H4 (cell line): ENCODE results near the gene CNTNAP2. TPM values are rescaled to one million over a fixed set of nuclear protein-coding genes. Genes with fewer than 3 reads are reported as not detected.
"Not testable (repeated sequence)": the region's sequence is repeated elsewhere in the genome, so short reads cannot be mapped to it uniquely, and the experiment has no call there.

Experiments
- DNase-seq: peaks from one replicate; pipeline ENCODE4 v3.0.0-alpha.2; 2015; ENCODE audit warnings: low spot score
- total RNA-seq: library from RNA; depleted of rRNA; stranded (reverse); fragments of >200 nt; shearing (Covaris generic); gene quantifications from 2 replicates; pipeline ENCODE4 v1.2.3, GENCODE V29; 2014

Gene CNTNAP2
- total RNA-seq, 1 experiment from 2014 or later, result 1.7 TPM

DNA sequence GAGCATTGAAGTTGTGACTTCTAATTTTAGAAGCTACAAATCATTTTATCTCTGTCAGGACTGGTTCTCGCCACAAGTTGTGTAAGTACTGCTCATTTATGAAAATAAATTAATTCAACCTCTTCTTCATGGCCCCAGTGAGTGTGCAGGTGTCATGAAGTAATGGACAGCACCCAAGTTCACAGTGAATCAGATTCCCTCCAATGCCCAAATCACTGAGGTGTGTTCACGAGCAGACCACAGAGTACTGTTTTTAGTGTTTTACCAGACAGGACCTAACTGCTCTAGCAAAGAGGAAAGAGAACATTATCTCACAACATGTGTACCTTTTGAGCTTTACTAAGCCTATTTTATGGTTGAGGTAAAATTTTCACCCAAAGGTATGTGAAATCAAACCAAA lies 980.0 kb downstream of the CNTNAP2 start:
- DNase-seq, result no peak

DNA sequence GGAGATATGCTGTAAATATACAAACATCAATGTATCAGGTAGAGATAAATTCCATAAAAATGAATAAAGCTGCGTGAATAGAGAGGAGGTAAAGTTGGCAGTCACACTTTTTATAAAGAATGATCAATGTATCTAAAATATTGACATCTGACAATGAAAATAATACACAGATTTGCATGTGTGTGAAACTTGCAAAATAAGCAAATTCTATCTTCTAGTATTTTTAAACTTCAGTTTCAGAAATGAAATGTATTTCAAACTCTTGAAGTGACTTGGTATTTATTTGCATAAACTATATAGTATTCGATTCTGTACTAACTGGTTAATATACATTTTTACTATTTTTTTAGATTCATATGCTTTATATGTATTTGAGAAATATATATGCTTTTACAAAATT lies 986.6 kb downstream of the CNTNAP2 start:
- DNase-seq, result no peak

DNA sequence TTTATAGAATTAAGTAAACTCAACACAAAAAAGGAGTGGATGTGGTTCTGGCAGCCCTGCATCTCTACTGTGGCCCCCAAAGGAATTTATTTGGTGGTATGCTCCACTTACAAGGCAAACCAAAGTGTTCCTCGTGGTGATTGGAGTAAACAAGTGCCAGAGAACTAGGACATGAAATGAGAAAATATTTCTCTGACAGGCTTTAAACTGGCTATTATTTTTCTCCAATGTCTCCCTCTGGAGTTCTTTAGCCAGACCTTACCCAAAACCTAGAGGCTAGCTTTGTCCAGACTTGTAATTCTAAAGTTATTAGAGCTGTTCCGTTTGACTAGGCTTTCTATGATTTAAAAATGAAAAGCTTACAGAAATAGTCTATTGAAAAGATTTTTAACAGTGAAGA lies 990.1 kb downstream of the CNTNAP2 start:
- DNase-seq, result no peak

DNA sequence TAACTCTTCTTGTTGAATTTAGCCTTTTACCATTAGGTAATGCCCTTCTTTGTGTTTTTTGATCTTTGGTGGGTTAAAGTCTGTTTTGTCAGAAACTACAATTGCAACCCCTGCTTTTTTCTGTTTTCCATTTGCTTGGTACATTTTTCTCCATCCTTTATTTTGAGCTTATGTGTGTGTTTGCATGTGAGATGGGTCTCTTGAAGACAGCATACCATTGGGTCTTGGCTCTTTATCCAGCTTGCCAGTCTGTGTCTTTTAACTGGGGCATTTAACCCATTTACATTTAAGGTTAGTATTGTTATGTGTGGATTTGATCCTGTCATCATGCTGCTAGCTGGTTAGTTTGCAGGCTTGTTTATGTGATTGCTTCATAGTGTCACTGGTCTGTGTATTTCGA lies 997.9 kb downstream of the CNTNAP2 start:
- not testable (repeated sequence) for DNase-seq

DNA sequence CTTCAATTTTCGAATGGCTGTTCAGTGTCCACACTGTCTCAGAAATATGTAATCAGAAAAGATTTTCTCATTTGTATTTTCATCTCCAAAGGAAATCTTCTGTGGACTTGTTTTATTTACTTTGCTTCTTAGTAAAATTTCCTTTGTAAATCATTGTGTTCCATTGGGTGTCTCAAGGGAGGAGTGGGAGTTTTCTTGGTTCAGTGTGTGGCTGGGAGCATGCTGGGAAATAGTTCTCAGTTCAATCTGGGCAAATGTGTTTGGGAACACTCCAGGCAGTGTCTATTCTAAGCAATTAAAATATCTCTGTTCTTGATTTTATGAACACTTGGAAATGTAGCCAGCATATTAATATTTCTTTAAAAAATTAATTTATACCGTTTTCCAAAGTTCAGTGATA lies 1019.8 kb downstream of the CNTNAP2 start:
- no peak for DNase-seq

DNA sequence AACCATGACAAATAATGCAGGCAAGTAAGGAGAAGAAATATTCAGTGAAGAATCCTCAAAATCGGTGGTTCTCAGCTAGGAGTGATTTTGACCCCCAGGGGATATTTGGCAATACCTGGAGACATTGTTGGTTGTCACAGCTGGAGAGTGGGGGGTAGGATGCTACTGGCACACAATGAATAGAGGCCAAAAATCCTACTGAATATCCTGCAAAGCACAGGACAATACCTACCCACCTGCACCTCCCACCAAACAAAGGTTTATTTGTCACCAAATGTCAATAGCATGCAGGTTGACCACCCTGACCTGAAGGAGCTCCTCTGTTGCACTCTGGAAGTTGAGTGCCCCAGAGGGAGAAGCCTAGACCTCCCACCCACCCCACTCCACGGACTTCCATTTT lies 1028.6 kb downstream of the CNTNAP2 start:
- DNase-seq, result no peak

DNA sequence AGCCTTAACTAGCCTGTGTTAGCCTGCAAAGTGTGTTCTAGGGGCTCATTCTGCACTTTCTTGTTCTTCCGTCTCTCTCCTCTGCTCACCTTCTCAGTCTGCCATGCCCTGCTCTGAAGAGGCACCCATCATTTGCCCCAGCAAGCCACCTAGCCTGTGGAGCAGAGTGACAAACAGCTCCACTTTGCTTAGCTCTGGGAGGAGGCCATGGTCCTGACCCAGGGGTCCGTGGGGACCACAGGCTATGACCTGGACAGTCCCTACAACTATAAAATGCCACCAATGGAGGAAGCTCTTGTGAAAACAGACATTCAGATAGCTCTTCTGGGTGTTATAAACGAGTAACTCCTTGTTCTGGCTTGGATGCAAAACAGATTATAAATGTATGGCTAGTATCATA lies 1029.6 kb downstream of the CNTNAP2 start:
- no peak for DNase-seq

DNA sequence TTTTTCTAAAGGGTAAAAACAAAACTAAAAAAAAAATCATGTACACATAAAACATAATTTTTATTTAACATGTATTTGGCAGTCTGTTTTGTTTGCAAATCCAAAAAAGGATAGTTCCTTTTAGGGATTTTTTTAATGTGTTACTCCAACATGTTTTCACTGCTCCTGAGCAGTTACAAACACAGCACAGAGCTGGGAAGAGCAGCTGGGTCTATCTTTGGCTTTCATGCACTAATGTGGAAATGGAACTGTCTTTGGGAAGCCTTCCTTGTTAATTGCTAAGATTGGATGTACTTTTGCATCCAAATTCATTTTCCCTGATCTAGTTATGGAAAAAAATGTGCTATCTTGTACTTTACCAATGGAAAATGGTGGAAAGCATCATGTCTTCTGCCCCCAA lies 1035.1 kb downstream of the CNTNAP2 start:
- no peak for DNase-seq

DNA sequence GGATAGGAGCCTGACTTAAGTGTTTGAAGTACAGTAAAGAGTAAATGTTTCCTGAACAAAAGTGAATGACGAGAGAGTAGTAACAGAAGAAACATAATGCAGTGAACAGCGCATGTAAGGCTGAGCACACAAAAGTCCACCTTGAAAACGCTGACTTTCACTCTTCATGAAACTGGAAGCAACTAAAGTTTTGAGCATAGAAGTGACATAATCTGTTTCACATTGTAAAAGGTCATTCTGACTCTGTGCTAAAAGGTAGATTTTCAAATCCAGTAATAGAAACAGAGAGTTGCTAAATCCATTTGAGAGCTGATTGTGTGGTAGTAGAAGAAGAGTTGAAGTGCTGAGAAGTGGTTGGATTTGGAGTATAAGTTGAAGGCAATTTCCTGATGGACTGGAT lies 1037.0 kb downstream of the CNTNAP2 start:
- DNase-seq, result no peak

DNA sequence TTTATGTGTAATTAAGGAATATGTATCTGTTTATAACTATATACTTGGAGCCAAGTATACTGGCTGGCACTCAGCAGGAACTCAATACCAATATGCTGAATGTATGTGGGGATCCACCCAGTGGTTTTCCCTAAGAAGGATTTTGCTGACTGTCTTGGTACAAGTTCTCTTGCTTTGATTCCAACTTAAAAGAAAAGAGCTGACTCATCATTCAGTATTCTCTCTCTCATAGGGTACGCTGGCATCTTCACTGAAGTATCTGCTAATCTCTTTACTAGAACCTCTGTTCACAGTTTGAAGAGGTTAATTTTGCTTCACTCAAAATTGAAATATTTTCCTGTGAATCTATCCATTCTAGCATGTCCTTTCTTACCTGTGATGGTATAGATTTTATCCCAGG lies 1044.8 kb downstream of the CNTNAP2 start:
- DNase-seq, result no peak

DNA sequence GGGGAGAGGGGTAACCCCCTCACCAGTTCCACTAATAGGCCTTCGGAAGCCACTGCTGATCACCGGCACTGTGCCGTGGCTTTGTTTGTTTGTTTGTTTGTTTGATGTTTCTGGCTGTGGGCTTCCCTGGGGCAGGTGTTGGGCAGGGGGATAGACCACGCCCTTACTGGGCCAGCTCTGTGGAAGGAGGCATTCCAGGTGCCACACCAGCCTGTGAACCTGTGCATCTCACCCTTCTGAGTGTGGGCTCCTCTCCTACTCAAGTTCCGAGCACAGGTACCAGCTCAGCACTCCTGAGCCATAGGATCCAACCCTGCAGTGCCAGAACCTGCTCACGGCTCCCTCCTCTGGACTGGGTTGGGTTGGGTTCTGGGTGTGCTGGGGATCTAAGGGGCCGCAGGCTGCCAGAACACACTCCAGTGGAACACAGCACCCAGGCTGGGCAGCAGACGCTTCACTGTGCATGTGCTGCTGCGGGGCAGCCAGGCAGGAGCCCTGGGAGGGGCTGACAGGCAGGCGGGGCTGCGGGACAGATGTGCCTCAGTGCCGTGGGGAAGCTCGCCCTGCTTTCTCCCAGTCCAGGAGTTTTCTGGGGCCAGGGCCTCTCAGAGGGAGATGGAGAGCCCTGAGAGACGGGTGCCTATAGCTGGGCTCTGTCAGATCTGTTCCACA lies 1053.9 kb downstream of the CNTNAP2 start:
- no peak for DNase-seq

DNA sequence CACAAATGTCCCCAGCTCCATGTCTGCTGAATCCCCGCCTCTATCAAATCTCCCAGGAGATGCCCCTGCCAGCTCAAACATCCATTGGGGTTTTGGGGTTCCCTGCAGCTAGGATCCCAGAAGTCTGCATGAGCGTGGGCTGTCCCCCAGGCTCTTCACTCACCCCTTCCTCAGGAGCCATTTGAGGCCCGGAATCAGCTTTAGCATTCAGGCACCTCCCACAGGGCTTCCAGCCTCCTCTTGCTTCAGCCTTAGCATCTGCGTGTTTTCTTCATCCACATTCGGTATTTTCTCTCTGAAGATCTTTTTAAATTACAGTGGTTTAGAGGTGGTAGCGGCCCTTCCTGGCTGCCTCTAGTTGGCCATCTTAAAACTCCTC lies 1054.4 kb downstream of the CNTNAP2 start:
- no peak for DNase-seq

DNA sequence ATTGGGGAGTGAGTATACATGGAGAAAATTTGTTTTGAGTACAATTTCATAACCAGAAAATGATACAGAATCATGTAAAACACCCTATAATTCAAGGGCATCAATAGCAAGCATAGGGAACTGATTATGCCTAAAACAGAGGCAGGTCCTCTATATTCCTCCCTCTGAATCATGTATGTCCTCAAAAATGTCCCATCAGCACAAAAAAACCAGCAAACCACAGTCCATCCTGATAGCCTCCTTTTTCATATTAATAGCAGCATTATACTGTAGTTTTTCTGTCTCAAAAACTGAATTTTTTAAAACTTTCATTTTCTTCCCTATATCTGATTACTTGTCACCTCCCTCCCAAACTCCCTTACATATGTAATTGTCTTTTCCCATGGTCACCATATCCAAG lies 1057.3 kb downstream of the CNTNAP2 start:
- no peak for DNase-seq

DNA sequence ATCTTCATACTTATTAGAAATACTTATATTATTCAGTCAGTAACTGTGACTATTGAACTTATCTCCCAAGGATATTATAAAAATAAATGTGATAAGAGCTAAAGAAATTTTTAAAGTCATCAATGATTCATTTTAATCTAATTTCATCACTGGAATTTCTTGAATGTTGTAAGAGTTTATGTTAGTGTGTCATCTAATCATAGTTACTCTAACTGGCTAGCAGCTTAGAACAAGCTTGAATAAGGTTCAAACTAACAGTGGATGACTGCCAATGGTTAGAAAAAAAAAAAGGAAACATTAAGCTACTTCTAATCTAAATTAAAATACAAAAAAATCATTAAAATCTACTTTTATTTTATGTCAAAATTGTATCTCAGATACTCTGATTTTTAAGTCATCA lies 1066.3 kb downstream of the CNTNAP2 start:
- no peak for DNase-seq

DNA sequence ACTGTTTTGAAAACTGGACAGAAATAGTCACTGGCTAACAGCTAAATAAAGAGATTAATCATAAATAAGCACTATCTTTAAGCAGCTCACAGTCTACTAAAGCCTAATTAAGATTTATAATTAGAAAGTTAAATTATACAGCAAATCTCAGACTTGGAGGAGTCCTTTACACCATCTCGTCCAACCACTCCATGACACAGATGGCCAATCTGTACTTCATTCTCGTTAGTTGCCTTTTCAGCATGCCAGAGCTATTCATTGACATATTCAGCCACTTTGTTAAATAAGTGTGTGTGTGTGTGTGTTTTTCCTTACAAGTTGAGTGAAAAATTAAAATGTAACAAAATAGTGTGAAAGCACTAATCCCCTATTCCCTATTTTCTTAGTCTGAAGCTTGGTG lies 1066.7 kb downstream of the CNTNAP2 start:
- DNase-seq, result no peak

DNA sequence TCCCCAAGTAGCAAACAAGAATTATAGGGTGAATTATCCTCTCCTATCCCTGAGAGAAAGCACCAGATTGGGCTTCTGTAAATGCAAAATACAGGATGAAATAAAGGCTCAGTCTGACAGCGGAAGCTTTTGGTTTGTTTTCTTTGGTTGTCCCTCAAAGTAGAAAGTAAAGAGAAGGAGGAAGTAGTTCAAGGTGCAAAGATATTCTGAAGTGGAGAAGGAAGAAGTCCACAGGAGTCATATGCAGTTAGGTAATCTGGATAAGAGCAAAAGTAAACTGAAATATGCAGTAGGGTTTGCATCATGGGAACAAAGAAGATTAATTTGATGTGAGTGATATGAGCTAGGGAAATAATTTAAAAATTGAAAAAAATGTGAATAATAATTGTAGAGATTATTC lies 1071.9 kb downstream of the CNTNAP2 start:
- DNase-seq, result no peak

DNA sequence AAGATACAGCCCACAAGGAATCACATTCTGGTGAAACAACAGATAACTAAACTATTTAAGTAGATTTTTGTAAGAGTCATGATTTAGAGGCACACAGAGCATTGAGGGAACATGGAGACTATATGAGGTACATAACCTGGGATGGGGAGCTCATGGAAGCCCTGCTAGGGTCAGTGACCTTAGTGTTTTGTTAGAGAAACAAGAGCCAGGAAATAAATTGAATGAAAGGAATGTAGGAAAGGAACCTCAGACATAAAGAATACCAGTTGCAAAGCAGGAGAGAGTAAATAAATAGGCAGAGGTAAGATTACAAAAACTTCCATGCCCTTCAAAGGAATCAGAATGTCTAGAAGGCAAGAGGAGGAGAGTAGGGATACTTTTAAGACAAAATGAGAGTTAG lies 1076.9 kb downstream of the CNTNAP2 start:
- no peak for DNase-seq

DNA sequence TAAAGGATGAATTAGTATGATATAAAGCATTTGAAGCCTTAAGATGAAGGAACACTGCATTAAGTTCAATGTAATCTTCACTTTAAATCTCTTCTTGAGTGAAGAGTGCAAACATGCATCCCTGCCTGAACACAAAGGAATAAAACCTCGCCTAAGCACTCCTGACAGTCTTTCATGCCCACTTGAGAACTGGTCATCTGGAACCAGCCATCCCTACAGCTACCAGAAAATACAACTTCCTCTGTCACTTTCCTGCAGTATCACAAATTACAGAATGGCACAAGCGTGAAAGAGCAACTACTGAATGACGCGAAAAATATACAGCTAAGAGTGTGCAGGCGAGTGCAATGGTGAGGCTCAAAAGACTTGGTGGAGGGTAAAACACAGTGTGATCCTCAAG lies 1079.9 kb downstream of the CNTNAP2 start:
- DNase-seq, result no peak

DNA sequence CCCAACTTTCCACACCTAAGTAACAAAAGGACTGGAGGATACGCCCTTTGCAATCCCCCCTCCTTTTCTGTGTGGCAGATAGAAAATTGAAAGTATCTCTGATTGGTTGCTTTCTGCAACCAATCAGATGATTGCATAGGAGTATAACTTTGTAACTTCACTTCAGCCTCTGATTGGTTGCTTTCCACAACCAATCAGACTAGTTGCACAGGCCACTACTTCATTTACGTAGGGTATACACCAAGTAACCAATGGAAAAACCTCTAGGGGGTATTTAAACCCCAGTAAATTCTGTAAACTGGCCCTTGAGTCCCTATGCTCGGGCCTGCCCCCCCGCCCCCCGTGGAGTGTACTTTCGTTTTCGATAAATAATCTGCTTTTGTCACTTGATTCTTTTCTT lies 1080.4 kb downstream of the CNTNAP2 start:
- DNase-seq, result peak; percentile 92

DNA sequence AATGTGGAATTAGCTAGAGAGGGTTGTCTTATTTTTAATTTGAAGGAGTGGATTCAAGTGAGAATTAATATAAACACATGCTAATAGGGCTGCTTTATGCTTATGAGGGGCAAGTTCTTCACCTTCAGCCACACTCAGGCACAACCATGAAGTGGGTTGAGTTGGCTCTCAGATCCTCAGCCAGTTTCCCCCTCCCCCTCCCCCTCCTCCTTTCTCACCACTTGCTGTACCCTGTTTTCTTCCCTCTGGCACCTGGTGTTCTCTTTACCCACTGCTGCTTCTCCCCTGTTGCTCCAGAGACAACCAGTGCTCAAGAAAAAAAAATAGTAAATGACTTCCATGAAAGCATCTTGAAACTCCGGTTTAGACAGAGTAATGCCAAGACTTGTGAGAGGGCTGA lies 1083.3 kb downstream of the CNTNAP2 start:
- no peak for DNase-seq

DNA sequence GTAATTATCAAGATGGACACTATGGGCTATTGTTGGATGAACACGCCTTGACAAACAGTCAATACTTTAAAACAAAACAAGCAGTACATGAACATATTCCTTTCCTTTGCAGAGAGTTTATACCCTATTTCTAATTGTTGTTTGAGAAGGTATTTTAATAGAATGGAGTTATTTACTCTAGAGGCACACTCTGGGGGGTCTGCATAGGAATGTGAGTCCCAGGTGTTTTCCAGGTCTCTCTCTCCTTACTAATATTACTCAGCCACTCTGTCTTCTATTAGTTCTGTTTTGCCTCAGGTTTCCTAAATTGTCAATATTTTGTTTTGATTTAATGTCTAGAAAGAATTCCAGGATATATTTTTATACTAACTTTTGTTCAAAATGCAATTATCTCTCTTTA lies 1091.4 kb downstream of the CNTNAP2 start:
- DNase-seq, result no peak

DNA sequence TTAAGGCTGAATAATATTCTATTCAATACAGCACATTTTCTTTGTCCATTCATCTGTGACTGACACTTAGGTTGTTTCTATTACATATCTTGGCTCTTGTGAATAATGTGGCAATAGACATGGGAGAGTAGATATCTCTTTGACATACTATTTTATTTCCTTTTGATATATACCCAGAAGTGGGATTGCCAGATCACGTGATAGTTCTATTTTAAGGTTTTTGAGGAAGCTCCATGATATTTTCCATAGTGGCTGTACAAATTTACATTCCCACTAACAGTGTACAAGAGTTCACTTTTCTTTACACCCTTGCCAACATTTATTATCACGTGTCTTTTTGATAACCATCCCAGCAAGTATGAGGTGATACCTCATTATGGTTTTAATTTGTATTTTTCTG lies 1114.7 kb downstream of the CNTNAP2 start:
- DNase-seq, result no peak

DNA sequence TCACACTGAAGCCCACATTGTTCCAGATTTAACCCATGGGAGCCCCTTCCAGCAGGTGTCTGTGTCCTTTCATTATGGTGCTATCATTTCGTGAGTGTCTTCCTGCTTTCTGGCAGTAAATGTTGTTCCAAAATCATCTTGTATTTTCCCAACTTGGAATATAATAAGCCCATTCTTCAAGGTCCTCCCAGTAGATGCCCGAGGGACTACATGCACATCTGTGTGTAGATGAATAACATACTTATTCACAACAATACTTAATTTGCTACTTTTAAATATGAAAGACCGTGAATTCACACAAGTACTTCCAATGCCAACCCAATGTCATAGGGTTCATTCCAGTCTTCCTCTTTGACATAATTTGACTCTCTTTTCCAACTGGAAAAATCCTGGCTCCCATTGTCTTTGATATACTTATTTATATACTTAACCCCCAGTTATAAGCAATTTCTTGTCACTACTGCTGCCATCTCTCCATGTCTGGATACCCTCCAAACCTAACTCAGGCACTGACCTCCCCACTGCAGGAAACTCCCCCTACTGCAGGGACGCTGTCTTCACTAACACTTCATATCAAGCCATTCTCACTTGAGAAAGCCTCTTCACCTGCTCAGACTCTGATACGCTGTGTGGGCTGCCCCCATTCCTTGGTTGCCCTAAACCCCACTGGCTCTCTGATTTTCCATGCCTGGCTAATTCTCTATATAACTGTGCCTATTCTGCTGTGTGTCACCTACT lies 1119.2 kb downstream of the CNTNAP2 start:
- DNase-seq, result no peak

DNA sequence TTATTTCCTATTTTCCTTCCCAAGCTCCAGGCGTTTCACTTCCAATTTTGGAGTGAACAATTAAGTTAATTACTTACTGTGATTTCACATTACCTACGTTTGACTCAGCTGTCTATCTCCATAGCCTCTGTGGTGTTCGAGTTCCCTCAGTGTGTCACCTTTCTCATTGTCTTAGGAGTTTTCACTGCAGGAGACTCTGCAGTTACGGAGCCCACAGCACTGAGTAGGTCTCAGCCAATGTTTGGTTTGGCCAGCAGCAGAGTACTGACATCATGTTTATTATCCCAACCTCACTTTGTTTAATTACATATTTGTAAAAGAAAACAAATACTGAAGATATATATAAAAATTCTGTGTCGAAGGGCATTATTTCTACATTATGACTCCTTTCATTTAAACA lies 1123.9 kb downstream of the CNTNAP2 start:
- DNase-seq, result no peak
